Measurements from ENCODE around the gene C13orf46.
A peak's percentile ranks its signal among the peaks of the same experiment; 100 is the strongest.
"Not testable (repeated sequence)": the region's sequence is repeated elsewhere in the genome, so short reads cannot be mapped to it uniquely, and the experiment has no call there.

Gene C13orf46

GRCh38 chr13:113973218-113974164, at the start of gene C13orf46:
TSS of gene C13orf46 (minus strand) at chr13:113974076. CDS start at chr13:113973997, 79 bp downstream.
- no peak for DNase-seq

GRCh38 chr13:114022876-114023275, 49.0 kb upstream of the C13orf46 start:
- no peak for DNase-seq

GRCh38 chr13:114022309-114022669, 48.4 kb upstream of the C13orf46 start:
- no peak for DNase-seq

- no peak for DNase-seq
These were observed 47.8 kb upstream of the C13orf46 start for GRCh38 chr13:114021464-114022308.

- DNase-seq: no peak
These were observed 47.0 kb upstream of the C13orf46 start for GRCh38 chr13:114020750-114021463.

GRCh38 chr13:114020134-114020533, 46.3 kb upstream of the C13orf46 start:
- not testable (repeated sequence) for DNase-seq

- DNase-seq: peak; percentile 76 to 77
These were observed 45.5 kb upstream of the C13orf46 start for GRCh38 chr13:114019367-114019766.

- DNase-seq: no peak
These were observed 44.7 kb upstream of the C13orf46 start for GRCh38 chr13:114018461-114019055.

GRCh38 chr13:114017966-114018365, 44.1 kb upstream of the C13orf46 start:
- no peak for DNase-seq

- DNase-seq: no peak
These were observed 43.3 kb upstream of the C13orf46 start for GRCh38 chr13:114017028-114017630.

- DNase-seq: no peak
These were observed 42.6 kb upstream of the C13orf46 start for GRCh38 chr13:114016321-114017027.

GRCh38 chr13:114015969-114016295, 42.1 kb upstream of the C13orf46 start:
- peak in 1 of 2 experiments; percentile 36 for DNase-seq

- no peak for DNase-seq
These were observed 41.5 kb upstream of the C13orf46 start for GRCh38 chr13:114015111-114015968.

GRCh38 chr13:114013952-114014629, 40.2 kb upstream of the C13orf46 start:
- no peak for DNase-seq

- DNase-seq: no peak
These were observed 39.5 kb upstream of the C13orf46 start for GRCh38 chr13:114013336-114013735.

GRCh38 chr13:114012921-114013320, 39.0 kb upstream of the C13orf46 start:
- DNase-seq: no peak

- DNase-seq: no peak
These were observed 38.3 kb upstream of the C13orf46 start for GRCh38 chr13:114012141-114012540.

- DNase-seq: no peak
These were observed 37.4 kb upstream of the C13orf46 start for GRCh38 chr13:114011226-114011625.

GRCh38 chr13:114010401-114011101, 36.7 kb upstream of the C13orf46 start:
- DNase-seq: no peak
